AG04450 (cell line): Measurements from ENCODE around the gene LSM5. TPM values are rescaled to one million over a fixed set of nuclear protein-coding genes. Genes with fewer than 3 reads are reported as not detected.

ENCODE experiments used
- CTCF ChIA-PET: fragments of 300-600, 350-600 bp; formaldehyde crosslinking; extraction: SDS; loops from one replicate; lab custom pipeline; 2022; ENCODE audit warnings: antibody characterized with exemption, inconsistent platforms; lab: Charles Lee
- POLR2A ChIA-PET: fragments of 350-600 bp; formaldehyde crosslinking; extraction: SDS; loops from one replicate; lab custom pipeline; 2021; ENCODE audit warnings: antibody characterized with exemption, inconsistent platforms; lab: Yijun Ruan, JAX
- DNase-seq: peaks from one replicate; pipeline ENCODE4 v3.0.0-alpha.2; 2011; ENCODE audit warnings: low read depth, low spot score
- H3K27ac ChIP-seq: one replicate; pipeline ENCODE4 v1.5.1; 2012; ENCODE audit warnings: low read depth, low read length, control low read depth
- H3K27me3 ChIP-seq: one replicate; pipeline ENCODE4 v1.6.0; 2012; ENCODE audit warnings: low read length; ENCODE audit not compliant: control insufficient read depth, insufficient read depth
- H3K4me3 ChIP-seq: 2 replicates; pipeline ENCODE4 v1.5.1; 2011; ENCODE audit warnings: mild to moderate bottlenecking, low read depth, low read length, control low read depth
- H3K9me3 ChIP-seq: 2 replicates; pipeline ENCODE4 v1.5.1; 2012; ENCODE audit warnings: low read length; ENCODE audit not compliant: control insufficient read depth, insufficient read depth
- CTCF ChIP-seq: IDR thresholded peaks from 2 replicates; pipeline ENCODE4 v1.5.1; 2011; ENCODE audit warnings: low read depth, low read length, control low read depth, inconsistent platforms
- polyA minus RNA-seq: library from RNA; depleted of rRNA, polyadenylated mRNA; stranded (reverse); fragments of >200 nt; gene quantifications from 2 replicates; pipeline ENCODE4 v1.2.3, GENCODE V29; 2011; rRNA and poly(A)+ RNA removed
- polyA plus RNA-seq: library from polyadenylated mRNA; depleted of rRNA; stranded (reverse); fragments of >200 nt; gene quantifications from 2 replicates; pipeline ENCODE4 v1.2.3, GENCODE V29; 2011; rRNA removed

Gene LSM5
- polyA plus RNA-seq: 22.6 and 36.7 TPM in 2 replicates
- polyA minus RNA-seq: 4.2 and 6.5 TPM in 2 replicates

- POLR2A ChIA-PET: no interaction called here
- CTCF ChIA-PET: interaction anchor here (0.6 to 1.7 kb wide), 3 partner anchors 11 to 1673 kb away, joined by 3 to 13 read pairs (median 7); no protein-coding TSS in a partner anchor
- no peak for TF ChIP-seq CTCF
These were observed at the start of gene LSM5 for GRCh38 chr7:32490127-32490796. LSM5 (minus strand) TSS chr7:32490380; CDS start chr7:32490365, 15 bp downstream.

GRCh38 chr7:32539366-32539765 lies 49.2 kb upstream of the LSM5 start:
- ChIA-PET POLR2A (no interaction called here), CTCF (no interaction called here)
- Histone ChIP-seq H3K4me3 (no peak overlapping the region), H3K9me3 (no peaks in the 10 kb centered on the region), H3K27ac (no peak overlapping the region), H3K27me3 (no peaks in the 10 kb centered on the region)
- no peak for DNase-seq
- no peak for TF ChIP-seq CTCF

More at GRCh38 chr7:32490127-32490796, at the start of gene LSM5:
- Histone ChIP-seq H3K9me3 (no peaks in the 10 kb centered on the region), H3K4me3 (peak within 1 kb of the TSS; percentile 88), H3K27ac (peak within 1 kb of the TSS; percentile 68), H3K27me3 (no peaks in the 10 kb centered on the region)
- DNase-seq: peak; percentile 74

- no peak for DNase-seq
- no peak overlapping the region for H3K4me3 ChIP-seq
- no peaks in the 10 kb centered on the region for H3K9me3 ChIP-seq
- TF ChIP-seq CTCF: no peak
- POLR2A ChIA-PET: interaction anchor here (0.7 kb wide), 1 partner anchor 40 kb away, joined by 8 read pairs; no protein-coding TSS in a partner anchor
- H3K27me3 ChIP-seq: no peaks in the 10 kb centered on the region
- H3K27ac ChIP-seq: no peak overlapping the region
- CTCF ChIA-PET: interaction anchor here (0.6 kb wide), 1 partner anchor 42 kb away, joined by 4 read pairs; no protein-coding TSS in a partner anchor
These were observed 47.6 kb upstream of the LSM5 start for GRCh38 chr7:32537760-32538159.

DNA sequence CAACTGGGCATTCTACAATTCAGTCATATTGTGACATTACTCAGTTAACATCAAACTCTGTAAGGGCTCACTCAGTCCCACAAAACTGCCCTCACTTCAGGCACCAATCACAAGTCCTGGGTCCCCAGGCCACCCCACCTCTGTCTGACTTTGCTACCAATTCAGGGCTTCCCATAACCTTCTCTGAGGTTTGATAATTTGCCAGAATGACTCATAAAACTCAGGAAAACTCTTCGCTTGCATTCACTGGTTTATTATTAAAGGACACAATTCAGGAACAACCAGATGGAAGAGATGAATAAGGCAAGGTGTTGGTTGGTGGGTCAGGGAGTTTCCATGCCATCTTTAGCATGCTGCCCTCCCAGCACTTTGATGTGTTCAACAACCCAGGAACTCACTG lies 46.4 kb upstream of the LSM5 start:
- DNase-seq: peak; percentile 7
- Histone ChIP-seq H3K9me3 (peaks cover 2% of the 10 kb centered on the region), H3K4me3 (no peak overlapping the region), H3K27ac (no peak overlapping the region), H3K27me3 (no peaks in the 10 kb centered on the region)
- ChIA-PET CTCF (no interaction called here), POLR2A (no interaction called here)
- no peak for TF ChIP-seq CTCF

DNA sequence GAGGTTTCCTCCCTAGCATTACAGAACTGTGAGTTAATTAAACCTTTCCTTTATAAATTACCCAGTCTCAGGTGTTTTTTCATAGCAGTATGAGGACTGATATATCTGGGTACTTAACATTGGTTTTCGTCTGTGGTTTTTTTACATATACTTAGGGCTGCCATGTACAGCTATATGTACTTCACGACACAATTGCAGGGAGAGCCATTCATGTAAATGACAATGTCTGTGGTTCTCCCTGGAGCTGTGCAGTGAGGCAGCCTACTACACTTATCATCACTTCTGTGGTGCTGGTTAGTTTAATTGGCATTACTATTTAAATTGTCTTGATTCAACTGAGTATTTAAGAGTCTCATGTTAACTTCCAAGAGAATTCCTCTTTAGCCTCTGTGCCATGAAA lies 45.8 kb upstream of the LSM5 start:
- POLR2A ChIA-PET: no interaction called here
- CTCF ChIA-PET: no interaction called here
- no peak for DNase-seq

More for the DNA sequence above, 45.8 kb upstream of the LSM5 start:
- Histone ChIP-seq H3K27ac (no peak overlapping the region), H3K27me3 (no peaks in the 10 kb centered on the region), H3K4me3 (no peak overlapping the region), H3K9me3 (peaks cover 4% of the 10 kb centered on the region)
- no peak for TF ChIP-seq CTCF
